SK-N-SH (cell line): ENCODE results near the gene WDR7. TPM values are rescaled to one million over a fixed set of nuclear protein-coding genes. Genes with fewer than 3 reads are reported as not detected.
A peak's percentile ranks its signal among the peaks of the same experiment; 100 is the strongest.

Experiments used
- CTCF ChIA-PET: fragments of 300-600, 350-600 bp; formaldehyde crosslinking; extraction: SDS; loops from one replicate; lab custom pipeline; 2021; lab: Yijun Ruan, JAX
- POLR2A ChIA-PET: fragments of 350-600 bp; sonication (Branson Sonifier 250); formaldehyde crosslinking; extraction: SDS; loops from one replicate; lab custom pipeline; 2020; ENCODE audit warnings: antibody characterized with exemption, inconsistent platforms; lab: Yijun Ruan, JAX
- DNase-seq: peaks from one replicate; pipeline ENCODE4 v3.0.0; 2012
- H2AFZ ChIP-seq: fragments of 200-600 bp; sonication (generic); 2 replicates; pipeline ENCODE4 v1.8.1; 2016; ENCODE audit warnings: antibody characterized with exemption, mild to moderate bottlenecking, low read depth
- H3F3A ChIP-seq: fragments of 200-600 bp; sonication (generic); replicated peaks from 2 replicates; pipeline ENCODE3; 2016; ENCODE audit warnings: antibody characterized with exemption, mild to moderate bottlenecking; ENCODE audit not compliant: insufficient read depth
- H3K27ac ChIP-seq, 2 experiments: fragments of 200-500 bp in 1 of 2; fragments of 200-600 bp in 1 of 2; sonication (Bioruptor generic) in 1 of 2; sonication (generic), shearing (Covaris generic) in 1 of 2; 2 replicates each; pipeline versions ENCODE4 v1.5.1 to v1.6.1; 2014 to 2016; ENCODE audit warnings: low read depth in 2 of 2, inconsistent platforms in 1 of 2, low read length in 1 of 2, mild to moderate bottlenecking in 1 of 2, mixed read lengths in 1 of 2
- H3K27me3 ChIP-seq: fragments of 200-600 bp; sonication (generic), shearing (Covaris generic); 2 replicates; pipeline ENCODE4 v1.6.1; 2016; ENCODE audit warnings: mixed run types; ENCODE audit not compliant: insufficient read depth
- H3K36me3 ChIP-seq, 2 experiments: fragments of 200-500 bp in 1 of 2; fragments of 200-600 bp in 1 of 2; sonication (Bioruptor generic) in 1 of 2; sonication (generic) in 1 of 2; replicated peaks in 1 of 2; 2 replicates each; pipeline versions ENCODE3 to v1.5.1; 2014 to 2016; ENCODE audit warnings: low read length in 1 of 2, mild to moderate bottlenecking in 1 of 2; ENCODE audit not compliant: insufficient read depth in 2 of 2, control insufficient read depth in 1 of 2
- H3K4me1 ChIP-seq, 2 experiments: fragments of 200-500 bp in 1 of 2; fragments of 200-600 bp in 1 of 2; sonication (Bioruptor generic) in 1 of 2; sonication (generic), shearing (Covaris generic) in 1 of 2; 2 replicates each; pipeline versions ENCODE4 v1.5.1 to v1.6.1; 2014 to 2016; ENCODE audit warnings: low read depth in 1 of 2, low read length in 1 of 2, mixed run types in 1 of 2; ENCODE audit not compliant: insufficient read depth in 2 of 2, control insufficient read depth in 1 of 2
- H3K4me2 ChIP-seq: fragments of 200-600 bp; sonication (generic), shearing (Covaris generic); 2 replicates; pipeline ENCODE4 v1.6.1; 2017; ENCODE audit warnings: mixed run types
- H3K4me3 ChIP-seq, 2 experiments: fragments of 200-500 bp in 1 of 2; fragments of 200-600 bp in 1 of 2; sonication (Bioruptor generic) in 1 of 2; sonication (generic), shearing (Covaris generic) in 1 of 2; 2 replicates each; pipeline versions ENCODE4 v1.5.1 to v1.8.1; 2014 to 2016; ENCODE audit warnings: low read depth in 2 of 2, inconsistent platforms in 1 of 2, low read length in 1 of 2, mild to moderate bottlenecking in 1 of 2, mixed read lengths in 1 of 2, moderate library complexity in 1 of 2
- H3K79me2 ChIP-seq: fragments of 200-600 bp; sonication (generic); 2 replicates; pipeline ENCODE4 v1.8.1; 2017; ENCODE audit warnings: mild to moderate bottlenecking; ENCODE audit not compliant: insufficient read depth
- H3K9ac ChIP-seq: fragments of 200-600 bp; sonication (generic); 2 replicates; pipeline ENCODE4 v1.6.1; 2017; ENCODE audit warnings: mixed run types
- H3K9me2 ChIP-seq: fragments of 200-600 bp; sonication (generic); 2 replicates; pipeline ENCODE4 v1.6.1; 2017; ENCODE audit warnings: mixed run types
- H3K9me3 ChIP-seq: fragments of 200-600 bp; sonication (generic); 2 replicates; pipeline ENCODE4 v1.6.1; 2017; ENCODE audit warnings: mixed run types, mild to moderate bottlenecking, moderate library complexity
- H4K20me1 ChIP-seq: fragments of 200-600 bp; sonication (generic); 2 replicates; pipeline ENCODE4 v1.6.1; 2017; ENCODE audit warnings: mild to moderate bottlenecking, mixed run types; ENCODE audit not compliant: insufficient read depth
- CHD2 ChIP-seq: fragments of 150-350 bp; IDR thresholded peaks from 2 replicates; pipeline ENCODE4 v1.6.1; 2018; ENCODE audit warnings: low read length; ENCODE audit not compliant: partially characterized antibody
- ELF1 ChIP-seq: IDR thresholded peaks from 2 replicates; pipeline ENCODE4 v1.4.0; 2012
- EP300 ChIP-seq, 2 experiments: IDR thresholded peaks; 2 replicates each; pipeline versions ENCODE4 v1.4.0 to v1.6.1; 2012; ENCODE audit warnings: borderline replicate concordance in 1 of 2, low read depth in 1 of 2, low read length in 1 of 2
- GABPA ChIP-seq: IDR thresholded peaks from 2 replicates; pipeline ENCODE4 v1.4.0; 2012; ENCODE audit warnings: low read depth, mild to moderate bottlenecking
- JUND ChIP-seq: IDR thresholded peaks from 2 replicates; pipeline ENCODE4 v1.4.0; 2012
- MXI1 ChIP-seq: IDR thresholded peaks from 2 replicates; pipeline ENCODE4 v1.6.1; 2012; ENCODE audit warnings: mild to moderate bottlenecking, low read depth, low read length, improper control_type of control experiment
- PBX3 ChIP-seq: IDR thresholded peaks from 2 replicates; pipeline ENCODE4; 2012
- POLR2AphosphoS5 ChIP-seq: IDR thresholded peaks from 2 replicates; pipeline ENCODE4 v1.6.1; 2012; ENCODE audit warnings: low read depth, low read length
- RCOR1 ChIP-seq: fragments of 150-350 bp; IDR thresholded peaks from 2 replicates; pipeline ENCODE4 v1.6.1; 2017; ENCODE audit warnings: antibody characterized with exemption, low read length
- SIN3A ChIP-seq: IDR thresholded peaks from 2 replicates; pipeline ENCODE4 v1.6.1; 2012; ENCODE audit warnings: low read depth, mild to moderate bottlenecking, low read length, moderate library complexity, borderline replicate concordance
- TAF1 ChIP-seq: IDR thresholded peaks from 2 replicates; pipeline ENCODE4 v1.6.1; 2012; ENCODE audit warnings: low read depth, mild to moderate bottlenecking, low read length, moderate library complexity, borderline replicate concordance
- TEAD4 ChIP-seq: IDR thresholded peaks from 2 replicates; pipeline ENCODE4 v1.4.0; 2012; ENCODE audit warnings: mild to moderate bottlenecking, borderline replicate concordance; ENCODE audit not compliant: insufficient read depth
- WGBS: methylation state at CpG from one replicate; pipeline ENCODE4 v1.1.6; 2017; ENCODE audit warnings: low lambda C conversion rate; 5-methylcytosine and 5-hydroxymethylcytosine counted together
- polyA plus RNA-seq, 3 experiments: library from polyadenylated mRNA; depleted of rRNA; stranded (reverse); fragments of >200 nt; gene quantifications; 2 replicates each; pipeline ENCODE4 v1.2.3, GENCODE V29; 2012
- TF ChIP-seq, protein P1 (sequence below): IDR thresholded peaks from 2 replicates; pipeline ENCODE4 v1.6.1; 2012; ENCODE audit warnings: mild to moderate bottlenecking, low read depth, low read length, moderate library complexity

WDR7 gene
- polyA plus RNA-seq, 1 of the 3 experiments (the other 2 are of a cell fraction) = 4.1 TPM

DNA sequence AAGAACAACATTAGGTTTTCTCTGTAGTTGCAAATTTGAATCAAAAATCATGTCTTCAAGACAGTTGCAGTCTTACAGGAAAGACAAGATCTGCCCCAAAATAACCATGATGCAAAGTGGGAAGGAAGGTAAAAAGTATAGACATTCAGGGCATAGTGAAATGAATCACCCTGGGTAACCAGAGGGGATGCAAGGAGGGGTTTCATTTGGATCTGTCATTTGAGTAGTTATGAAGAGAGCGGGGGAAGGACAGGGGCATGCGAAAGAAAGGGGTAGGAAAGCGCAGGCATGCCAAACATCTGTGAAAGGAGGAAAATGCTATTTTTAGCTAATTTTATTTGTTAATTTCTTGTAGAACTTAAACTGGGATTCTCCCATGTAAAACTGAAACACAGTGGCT, 276.6 kb downstream of the WDR7 start:
- H3K9ac ChIP-seq = no peak overlapping the region
- no peaks in the 10 kb centered on the region for H3K79me2 ChIP-seq
- H3K36me3 ChIP-seq = no peaks in the 10 kb centered on the region
- no peaks in the 10 kb centered on the region for H3K27me3 ChIP-seq
- no peak overlapping the region for H2AFZ ChIP-seq
- H4K20me1 ChIP-seq = no peaks in the 10 kb centered on the region
- DNase-seq = no peak
- H3K9me3 ChIP-seq = no peaks in the 10 kb centered on the region
- no peaks in the 10 kb centered on the region for H3F3A ChIP-seq
- 99% methylated on average over 3 of the region's 3 CpGs for WGBS
- H3K4me2 ChIP-seq = no peak overlapping the region
- POLR2A ChIA-PET = no interaction called here
- H3K4me1 ChIP-seq = peaks cover 0 to 4% of the 10 kb centered on the region in 2 experiments; a peak in 3 of 4 replicates
- CTCF ChIA-PET = interaction anchor here (0.9 to 1.1 kb wide), 2 partner anchors 9 to 24 kb away, joined by 3 to 4 read pairs; no protein-coding TSS in a partner anchor
- no peak overlapping the region for H3K27ac ChIP-seq
- no peak overlapping the region for H3K4me3 ChIP-seq
- TF ChIP-seq JUND (no peak), CHD2 (no peak), SIN3A (no peak), PBX3 (no peak), ELF1 (no peak), TAF1 (no peak), RCOR1 (no peak), GABPA (no peak), EP300 (IDR thresholded peaks at IDR 0.05; ENCODE audit: borderline replicate concordance in 1 of 2, low read depth in 1 of 2, low read length in 1 of 2) (no peak), TEAD4 (no peak), MXI1 (no peak)
- TF ChIP-seq, protein P1, sequence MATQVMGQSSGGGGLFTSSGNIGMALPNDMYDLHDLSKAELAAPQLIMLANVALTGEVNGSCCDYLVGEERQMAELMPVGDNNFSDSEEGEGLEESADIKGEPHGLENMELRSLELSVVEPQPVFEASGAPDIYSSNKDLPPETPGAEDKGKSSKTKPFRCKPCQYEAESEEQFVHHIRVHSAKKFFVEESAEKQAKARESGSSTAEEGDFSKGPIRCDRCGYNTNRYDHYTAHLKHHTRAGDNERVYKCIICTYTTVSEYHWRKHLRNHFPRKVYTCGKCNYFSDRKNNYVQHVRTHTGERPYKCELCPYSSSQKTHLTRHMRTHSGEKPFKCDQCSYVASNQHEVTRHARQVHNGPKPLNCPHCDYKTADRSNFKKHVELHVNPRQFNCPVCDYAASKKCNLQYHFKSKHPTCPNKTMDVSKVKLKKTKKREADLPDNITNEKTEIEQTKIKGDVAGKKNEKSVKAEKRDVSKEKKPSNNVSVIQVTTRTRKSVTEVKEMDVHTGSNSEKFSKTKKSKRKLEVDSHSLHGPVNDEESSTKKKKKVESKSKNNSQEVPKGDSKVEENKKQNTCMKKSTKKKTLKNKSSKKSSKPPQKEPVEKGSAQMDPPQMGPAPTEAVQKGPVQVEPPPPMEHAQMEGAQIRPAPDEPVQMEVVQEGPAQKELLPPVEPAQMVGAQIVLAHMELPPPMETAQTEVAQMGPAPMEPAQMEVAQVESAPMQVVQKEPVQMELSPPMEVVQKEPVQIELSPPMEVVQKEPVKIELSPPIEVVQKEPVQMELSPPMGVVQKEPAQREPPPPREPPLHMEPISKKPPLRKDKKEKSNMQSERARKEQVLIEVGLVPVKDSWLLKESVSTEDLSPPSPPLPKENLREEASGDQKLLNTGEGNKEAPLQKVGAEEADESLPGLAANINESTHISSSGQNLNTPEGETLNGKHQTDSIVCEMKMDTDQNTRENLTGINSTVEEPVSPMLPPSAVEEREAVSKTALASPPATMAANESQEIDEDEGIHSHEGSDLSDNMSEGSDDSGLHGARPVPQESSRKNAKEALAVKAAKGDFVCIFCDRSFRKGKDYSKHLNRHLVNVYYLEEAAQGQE = no peak
- H3K9me2 ChIP-seq = no peaks in the 10 kb centered on the region

- no peaks in the 10 kb centered on the region for H3K9me2 ChIP-seq
- H3K9ac ChIP-seq = no peak overlapping the region
- DNase-seq = peak; percentile 37
- no peak for TF ChIP-seq POLR2AphosphoS5
- peak; percentile 35; the same call in 1 of the 2 replicates for TF ChIP-seq MXI1
- peaks cover 0 to 4% of the 10 kb centered on the region in 2 experiments; a peak in 3 of 4 replicates for H3K4me1 ChIP-seq
- no peaks in the 10 kb centered on the region for H3F3A ChIP-seq
- no peaks in the 10 kb centered on the region for H4K20me1 ChIP-seq
- no peaks in the 10 kb centered on the region for H3K9me3 ChIP-seq
- H3K4me3 ChIP-seq = no peak overlapping the region
- CTCF ChIA-PET = no interaction called here
- no peak overlapping the region for H2AFZ ChIP-seq
- POLR2A ChIA-PET = no interaction called here
- WGBS = 74% methylated on average over 5 of the region's 5 CpGs
- no peaks in the 10 kb centered on the region for H3K79me2 ChIP-seq
- H3K36me3 ChIP-seq = no peaks in the 10 kb centered on the region
- H3K27ac ChIP-seq = no peak overlapping the region
- no peaks in the 10 kb centered on the region for H3K27me3 ChIP-seq
- H3K4me2 ChIP-seq = no peak overlapping the region
Observed at GRCh38 chr18:56929886-56930285, 278.7 kb downstream of the WDR7 start.
